GM21576 (cell line): ENCODE measurements around the gene EHD3.
A peak's percentile ranks its signal among the peaks of the same experiment; 100 is the strongest.

Source experiments
- ATAC-seq: cut with Tn5 transposase; IDR thresholded peaks from one replicate; pipeline ENCODE4 v1.9.1; 2021; ENCODE audit warnings: mild to moderate bottlenecking, moderate library complexity; ENCODE audit not compliant: unreplicated experiment

Gene EHD3

GRCh38 chr2:31253356-31254131, 19.6 kb downstream of the EHD3 start:
- no peak for ATAC-seq

DNA sequence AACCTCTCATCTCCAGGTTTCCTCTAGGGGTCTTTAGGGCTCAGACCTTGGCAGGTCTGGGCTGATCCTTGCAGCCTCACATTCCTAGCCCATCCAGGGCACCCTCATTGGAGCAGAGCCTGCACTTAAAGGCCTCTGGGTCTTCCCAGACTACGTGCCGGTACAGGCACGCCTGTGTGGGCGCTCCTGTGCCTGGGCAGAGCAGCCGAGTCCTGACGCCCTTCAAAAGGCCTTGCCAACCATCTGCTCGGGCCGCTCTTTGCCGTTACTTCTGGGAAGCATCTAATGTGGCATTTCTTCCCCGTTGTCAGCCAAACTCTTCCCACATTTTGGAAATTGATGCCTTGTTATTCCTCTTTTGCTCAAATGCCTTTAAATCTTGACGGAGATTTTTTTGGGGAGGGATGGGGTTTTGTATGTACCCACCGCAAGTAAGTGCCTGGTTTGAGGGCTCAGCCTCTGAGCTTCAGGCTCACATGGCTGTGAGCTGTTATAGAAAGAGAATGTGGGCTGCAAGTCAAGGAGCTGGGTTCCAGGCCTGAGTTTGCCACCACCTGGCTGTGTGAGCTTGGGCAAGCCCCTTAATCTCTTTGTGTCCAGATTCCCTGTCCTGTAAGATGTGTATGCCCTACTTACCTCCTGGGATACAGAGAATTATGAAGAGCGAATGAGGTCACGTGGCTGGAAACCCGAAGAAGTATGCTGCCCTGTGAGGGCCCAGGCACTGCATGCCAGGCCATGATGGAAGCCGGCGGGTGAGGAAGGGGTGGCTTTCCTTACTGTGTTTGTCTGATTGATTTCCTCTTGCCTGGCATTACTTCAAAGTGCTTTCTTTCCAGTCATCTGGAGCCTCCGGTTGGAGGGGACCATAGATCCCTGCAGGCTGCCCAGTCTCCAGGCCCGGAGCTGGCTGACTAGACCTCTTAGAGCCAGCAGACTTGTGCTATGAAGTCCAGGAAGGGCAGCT, 20.6 kb downstream of the EHD3 start:
- no peak for ATAC-seq

DNA sequence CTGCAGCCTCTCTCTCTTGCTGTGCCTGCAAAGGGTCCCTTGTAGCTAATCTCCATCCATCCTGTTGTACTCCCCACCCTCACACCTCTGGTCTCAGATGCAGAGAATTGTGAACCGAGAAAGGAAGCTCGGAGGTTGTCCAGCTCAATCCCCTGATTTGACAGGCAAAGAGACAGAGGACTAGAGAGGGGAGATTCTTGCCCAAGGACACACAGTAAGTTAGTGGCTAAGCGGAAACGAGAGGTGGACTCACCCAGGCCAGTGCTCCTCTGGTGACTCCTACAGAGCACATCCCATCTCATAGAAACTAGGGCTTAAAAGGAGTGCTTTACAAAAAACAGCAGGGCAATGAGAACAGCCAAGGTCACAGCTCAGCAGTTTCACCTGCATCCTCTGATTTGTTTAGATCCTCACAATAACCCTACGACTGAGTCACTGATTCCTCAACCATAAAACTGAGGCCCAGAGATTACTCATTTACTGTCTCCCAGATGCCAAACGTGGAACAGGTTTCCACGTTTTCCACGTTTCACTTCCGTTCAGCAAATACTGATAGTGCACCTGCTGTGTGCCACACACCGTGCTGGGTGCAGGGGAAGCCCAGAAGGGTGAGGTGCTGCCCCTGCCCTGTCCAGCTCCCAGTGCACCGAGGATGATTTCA, 22.1 kb downstream of the EHD3 start:
- ATAC-seq: peak; percentile 48

DNA sequence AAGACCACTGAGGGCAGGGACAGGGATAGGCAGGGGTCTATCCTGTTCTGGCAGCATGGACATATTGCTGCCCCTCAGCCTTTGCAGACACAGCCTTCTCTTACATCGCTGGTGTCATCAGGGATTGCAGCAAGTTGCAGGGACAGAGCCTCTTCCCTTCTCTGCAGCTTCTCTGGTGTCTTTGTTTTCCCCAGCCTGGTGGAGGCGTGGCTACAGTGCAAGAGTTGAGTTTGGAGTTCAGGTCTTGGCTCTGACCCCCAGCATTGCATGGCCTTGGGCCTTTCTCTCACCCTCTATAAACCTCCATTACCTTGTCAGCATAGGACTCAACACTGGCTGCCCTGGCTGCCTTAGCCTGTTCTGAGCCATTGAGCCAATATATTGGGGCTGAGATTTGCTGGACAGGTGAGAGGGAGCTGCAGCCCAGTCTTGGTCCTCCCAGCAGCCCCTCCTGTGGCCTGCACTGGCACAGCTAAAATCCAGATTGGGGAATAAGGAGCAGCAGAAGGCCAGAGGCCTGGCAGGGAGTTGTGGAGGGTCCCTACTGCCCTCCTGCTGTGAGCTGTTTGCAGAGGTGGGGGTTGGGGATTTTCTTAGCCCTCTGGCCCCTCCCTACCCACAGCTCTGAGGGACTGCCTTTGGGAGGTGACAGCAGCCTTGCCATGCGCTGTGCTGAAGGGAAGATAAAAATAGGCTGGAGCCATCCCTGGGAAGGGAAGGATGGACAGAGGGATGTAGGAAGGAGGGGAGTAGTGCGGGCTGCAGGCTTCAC, 22.8 kb downstream of the EHD3 start:
- ATAC-seq: peak; percentile 7

DNA sequence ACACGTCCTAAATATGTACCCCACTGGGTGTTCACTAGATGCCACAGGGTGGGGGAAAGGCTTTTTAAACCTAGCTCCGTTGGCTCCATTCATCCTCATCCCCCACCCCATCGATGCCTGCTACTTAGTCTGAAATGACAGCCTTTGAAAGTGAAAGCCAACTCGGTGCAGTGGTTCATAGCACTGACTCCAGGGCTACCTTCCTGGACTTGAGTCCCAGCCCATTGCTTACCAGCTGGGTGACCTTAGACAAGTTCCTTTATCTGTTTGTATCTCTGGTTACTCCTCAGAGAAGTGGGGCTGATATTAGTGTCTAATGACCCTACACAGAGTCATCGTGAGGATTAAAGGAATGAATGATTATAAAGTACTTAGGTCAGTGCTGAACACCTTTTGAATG, 24.4 kb downstream of the EHD3 start:
- ATAC-seq: peak; percentile 41

DNA sequence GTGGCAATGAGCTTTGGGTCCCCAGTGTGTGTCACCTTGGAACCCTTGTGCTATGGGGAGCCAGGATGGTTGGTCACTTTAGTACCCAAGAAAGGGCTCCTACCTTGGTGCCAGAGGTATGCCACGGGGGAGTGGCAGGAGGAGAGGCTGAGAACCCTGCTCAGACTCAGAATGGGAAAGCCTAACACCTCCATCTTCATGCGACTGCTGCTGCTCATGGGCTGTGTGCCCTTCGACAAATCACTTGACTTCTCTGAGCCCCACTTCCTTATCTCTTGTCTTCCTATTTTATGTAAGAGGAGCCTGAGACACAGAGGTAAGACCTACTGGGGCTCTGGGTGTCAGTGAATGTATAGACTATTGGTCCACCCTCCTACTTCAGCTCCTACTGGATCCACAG, 25.1 kb downstream of the EHD3 start:
- ATAC-seq: no peak

DNA sequence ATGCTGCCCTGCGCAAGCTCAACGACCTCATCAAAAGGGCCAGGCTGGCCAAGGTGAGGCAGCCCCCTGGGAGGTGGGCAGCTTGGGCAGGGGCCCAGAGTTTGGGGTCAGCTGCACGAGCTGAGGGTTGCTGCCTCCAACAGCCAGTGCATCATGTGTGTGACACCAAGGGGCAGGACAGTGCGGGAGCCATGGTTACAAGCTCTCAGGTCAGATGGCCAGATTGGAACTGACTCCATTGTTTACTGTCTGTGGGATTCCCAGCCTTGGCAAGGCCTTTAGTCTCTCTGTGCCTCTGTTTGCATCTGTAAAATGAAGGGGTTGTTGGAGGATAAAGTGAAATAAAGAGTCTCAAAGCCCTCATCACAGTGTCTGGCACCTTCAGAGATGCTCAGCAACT, 26.9 kb downstream of the EHD3 start:
- ATAC-seq: no peak

GRCh38 chr2:31263636-31264190, 29.8 kb downstream of the EHD3 start:
- no peak for ATAC-seq

DNA sequence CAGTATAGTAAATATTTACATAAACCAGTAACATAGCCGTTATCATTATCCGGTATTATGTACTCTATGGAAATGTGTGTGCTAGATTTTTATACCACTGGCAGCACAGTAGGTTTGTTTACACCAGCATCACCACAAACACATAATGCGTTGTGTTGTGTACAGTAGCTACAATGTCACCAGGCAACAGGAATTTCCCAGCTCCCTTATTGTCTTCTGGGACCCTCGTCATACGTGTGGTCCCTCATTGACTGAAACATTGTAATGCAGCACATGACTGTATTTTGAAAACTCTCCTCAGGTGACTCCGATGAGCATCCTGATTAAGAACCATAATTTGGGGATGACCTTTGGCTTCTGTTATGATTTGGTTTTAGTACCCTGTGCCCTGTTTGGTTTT, 31.3 kb downstream of the EHD3 start:
- no peak for ATAC-seq

DNA sequence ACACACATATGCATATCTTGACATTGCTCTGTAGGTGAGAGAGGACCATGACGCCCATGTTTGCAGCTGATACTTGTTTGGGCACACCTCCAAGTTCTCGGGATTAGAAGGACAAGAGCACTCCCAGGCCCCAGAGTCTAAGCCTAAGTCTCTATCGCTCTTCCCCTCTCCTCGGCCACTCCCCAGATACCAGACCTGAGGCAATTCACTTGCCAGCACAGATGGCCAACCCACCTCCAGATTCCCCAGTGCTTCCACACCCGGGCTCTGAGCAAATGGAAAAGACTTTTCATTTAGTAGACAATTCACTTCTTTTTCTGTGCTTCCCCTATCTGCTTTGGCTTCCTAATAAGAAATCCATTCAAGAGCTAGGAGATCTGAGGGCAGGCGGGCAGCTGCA, 32.9 kb downstream of the EHD3 start:
- no peak for ATAC-seq

DNA sequence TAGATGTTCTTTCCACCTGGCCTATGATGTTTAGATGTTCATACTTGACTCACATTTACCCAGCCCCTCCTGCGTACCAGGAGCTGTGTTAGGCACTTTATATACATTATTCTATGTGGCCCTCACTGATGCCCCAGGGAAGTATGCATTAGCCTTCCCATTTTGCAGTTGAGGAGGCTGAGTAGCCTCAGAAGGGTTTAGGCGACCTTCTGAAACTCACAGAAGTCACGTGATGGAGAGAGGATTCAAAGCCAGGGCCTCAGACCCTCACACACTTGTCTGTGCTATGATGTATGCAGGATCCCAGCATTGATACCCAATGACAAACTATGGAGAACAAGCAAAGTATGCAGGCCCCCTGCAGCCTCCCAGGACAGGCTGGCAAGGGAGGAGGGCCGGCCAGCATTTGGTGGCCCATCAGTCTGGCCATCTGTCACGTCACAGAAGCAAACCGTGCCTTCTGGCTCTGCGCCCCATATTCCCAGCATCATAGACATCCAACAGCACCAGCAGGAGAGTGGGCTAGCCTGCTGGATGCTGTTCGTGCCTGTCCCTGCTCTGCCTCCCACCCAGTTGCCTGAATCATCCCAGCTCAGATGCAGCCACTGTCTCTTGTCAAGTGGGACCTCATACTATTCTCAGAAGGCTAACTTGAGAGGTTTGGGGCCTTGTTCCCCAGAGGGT, 33.6 kb downstream of the EHD3 start:
- ATAC-seq: no peak

GRCh38 chr2:31268344-31268743, 34.4 kb downstream of the EHD3 start:
- ATAC-seq: no peak

DNA sequence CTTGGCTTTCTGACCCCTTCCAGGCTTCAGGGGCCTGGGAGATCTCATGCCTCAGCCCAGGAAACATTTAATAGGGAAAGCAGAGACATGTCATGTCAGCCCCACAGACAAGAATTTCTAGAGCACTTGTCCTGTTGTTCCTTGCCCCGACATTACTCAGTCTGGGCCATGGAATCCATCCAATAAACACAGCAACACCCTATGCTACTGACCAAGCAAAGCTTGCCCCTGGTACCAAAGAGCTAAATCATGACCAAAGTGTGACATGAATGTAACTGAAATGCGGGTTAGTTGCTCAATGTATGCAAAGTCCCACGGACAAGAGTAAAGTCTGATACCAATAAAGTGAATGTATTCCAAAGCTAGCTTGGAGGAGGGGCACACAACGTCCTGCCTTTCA, 35.1 kb downstream of the EHD3 start:
- no peak for ATAC-seq

DNA sequence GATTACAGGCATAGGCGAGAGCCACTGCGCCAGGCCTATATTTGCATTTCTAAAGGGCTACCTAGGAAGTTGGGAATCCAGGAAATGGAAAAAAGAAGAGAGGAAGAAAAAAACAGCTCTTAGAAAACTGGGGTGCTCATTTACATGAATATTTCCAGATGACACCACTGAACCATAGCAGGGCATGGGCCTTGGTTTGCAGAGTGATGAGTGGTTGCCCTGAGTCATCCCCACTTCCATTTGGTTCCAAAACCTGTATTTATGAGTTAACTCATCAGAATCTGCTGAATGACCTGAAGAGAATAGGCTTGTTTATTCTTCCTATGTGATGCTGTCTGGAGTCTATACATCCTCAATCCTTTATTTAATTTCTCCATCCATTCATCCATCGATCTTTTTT, 36.2 kb downstream of the EHD3 start:
- ATAC-seq: no peak

DNA sequence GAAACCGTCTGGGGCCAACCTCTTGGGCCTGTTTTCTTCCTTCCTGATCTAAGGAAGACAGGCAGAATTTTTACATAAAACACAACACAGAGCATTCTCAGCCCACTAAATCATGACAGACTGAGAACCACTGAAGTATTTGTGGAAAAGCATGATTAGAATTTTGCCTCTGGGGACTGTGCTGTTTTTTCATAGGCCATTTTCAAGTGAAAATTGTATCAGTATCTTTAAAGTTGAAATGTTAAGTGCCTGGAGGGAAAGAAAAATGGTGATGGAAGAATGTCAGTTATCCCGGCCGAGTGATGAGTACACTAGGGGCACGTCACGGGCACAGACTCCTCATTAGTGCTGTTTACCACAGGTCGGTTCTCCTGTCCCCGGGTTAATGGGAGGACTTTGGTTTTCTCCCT, 36.9 kb downstream of the EHD3 start:
- ATAC-seq: no peak

- no peak for ATAC-seq
Observed at GRCh38 chr2:31271851-31272267, 37.9 kb downstream of the EHD3 start.

DNA sequence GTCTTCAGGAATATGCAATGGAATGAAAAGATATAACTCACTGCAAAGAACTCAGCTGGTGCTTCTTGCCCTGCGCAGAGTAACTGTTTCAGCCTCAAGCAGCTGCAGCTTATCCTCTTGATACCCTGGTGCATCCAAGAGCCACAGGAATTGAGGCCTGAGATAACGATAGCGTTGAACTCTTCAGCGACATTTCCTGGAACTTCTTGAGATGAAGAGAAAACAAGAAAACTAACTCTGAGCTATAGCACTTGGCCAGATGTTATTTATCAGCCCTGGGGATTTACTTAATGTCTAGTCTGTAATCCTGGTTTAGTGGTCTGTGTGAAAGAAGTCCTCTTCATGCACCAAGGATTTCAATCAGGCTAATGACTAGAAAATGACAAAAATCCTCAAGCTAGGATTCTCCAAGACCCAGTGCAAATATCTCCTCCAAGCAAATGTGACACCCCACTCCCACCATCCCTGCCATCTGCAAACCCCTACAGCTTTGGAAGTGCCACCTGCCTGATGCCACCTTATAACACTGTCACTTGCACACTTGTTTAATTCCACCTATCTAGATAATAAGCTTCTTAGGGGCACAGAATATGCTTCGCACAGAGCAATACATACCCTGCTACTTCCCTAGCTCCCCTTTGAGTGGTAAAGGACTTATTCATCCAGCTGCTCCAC, 40.6 kb downstream of the EHD3 start:
- no peak for ATAC-seq

DNA sequence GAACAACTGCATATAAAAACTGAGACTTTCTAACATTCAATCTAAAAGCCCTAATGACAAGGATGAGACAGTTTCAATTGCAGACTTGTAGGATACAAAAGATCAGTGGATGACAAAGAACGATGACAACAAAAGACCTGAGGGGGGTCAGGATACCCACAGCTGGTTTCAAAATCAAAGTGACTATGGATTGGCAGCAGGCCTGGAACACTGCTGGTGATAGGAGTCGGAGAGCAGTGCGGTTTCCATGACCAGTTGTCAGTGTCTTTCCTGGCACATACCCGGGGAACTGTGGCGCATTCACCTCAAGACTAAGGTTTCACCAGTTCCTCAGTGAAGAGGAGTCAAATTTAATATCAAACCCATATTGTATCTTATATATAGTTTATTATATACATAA, 42.0 kb downstream of the EHD3 start:
- ATAC-seq: no peak

DNA sequence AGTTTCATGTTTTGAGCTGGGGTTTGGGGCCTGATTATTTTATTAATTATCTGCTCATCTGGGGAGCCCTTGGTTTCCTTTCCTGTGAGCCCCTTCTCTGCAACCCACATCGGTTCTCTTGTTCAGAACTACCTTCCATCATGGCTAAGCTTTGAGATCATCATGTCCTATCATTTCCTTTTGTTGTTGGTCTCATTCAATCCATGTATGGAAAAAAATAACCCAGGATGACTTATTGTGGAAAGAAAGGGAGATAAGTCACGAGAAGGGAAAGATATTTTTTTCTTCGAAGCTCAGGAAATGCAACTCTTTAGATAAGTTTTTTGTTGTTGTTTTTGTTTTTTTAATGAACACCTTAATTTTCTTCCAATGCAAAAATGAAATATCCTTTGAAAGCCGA, 43.7 kb downstream of the EHD3 start:
- ATAC-seq: no peak
